Measurements from ENCODE around the gene MUC6. TPM values are rescaled to one million over a fixed set of nuclear protein-coding genes. Genes with fewer than 3 reads are reported as not detected.
"Not testable (repeated sequence)": the region's sequence is repeated elsewhere in the genome, so short reads cannot be mapped to it uniquely, and the experiment has no call there.

MUC6 gene
- polyA plus RNA-seq, 3 donors from 2014 or later: not detected

DNA sequence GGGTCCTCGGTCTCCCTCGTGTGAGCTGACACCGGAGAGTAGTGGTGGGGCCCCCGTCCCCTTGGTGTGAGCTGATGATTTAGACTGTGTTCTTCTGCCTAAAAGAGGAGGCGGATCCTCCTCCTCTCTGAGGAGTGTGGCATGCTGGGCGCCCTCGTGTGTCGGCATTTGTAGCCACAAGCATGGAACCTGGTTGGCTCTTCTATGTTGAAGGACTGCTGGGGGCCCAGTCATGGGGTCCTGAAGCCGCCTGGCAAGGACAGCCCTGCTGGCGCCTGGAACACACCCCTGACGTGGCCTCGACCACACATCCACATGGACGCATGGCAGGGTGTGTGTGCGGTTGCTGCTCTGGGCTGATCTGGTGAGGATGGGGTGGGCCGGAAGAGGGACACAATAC is 60.7 kb downstream of the MUC6 start:
- Mint-ChIP-seq H3K4me1 (peaks cover 44 to 64% of the 10 kb centered on the region in 2 donors), H3K9me3 (no peaks in the 10 kb centered on the region), H3K27me3 (ENCODE audit: low read depth in 3 of 3) (peaks cover 0 to 7% (median 0%) of the 10 kb centered on the region in 3 donors), H3K4me3 (peak overlapping the region in 2 of 5 donors; percentile 0 to 21), H3K36me3 (peaks cover 12 to 30% (median 15%) of the 10 kb centered on the region in 3 donors), H3K27ac (peak overlapping the region in 3 of 6 donors; percentile 10 to 79 (median 76))
- no peak for DNase-seq

DNA sequence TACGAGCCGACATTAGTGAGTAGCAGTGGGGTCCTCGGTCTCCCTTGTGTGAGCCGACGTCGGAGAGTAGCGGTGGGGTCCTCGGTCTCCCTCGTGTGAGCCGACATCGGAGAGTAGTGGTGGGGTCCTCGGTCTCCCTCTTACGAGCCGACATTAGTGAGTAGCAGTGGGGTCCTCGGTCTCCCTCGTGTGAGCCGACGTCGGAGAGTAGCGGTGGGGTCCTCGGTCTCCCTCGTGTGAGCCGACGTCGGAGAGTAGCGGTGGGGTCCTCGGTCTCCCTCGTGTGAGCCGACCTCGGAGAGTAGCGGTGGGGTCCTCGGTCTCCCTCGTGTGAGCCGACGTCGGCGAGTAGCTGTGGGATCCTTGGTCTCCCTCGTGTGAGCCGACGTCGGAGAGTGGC is 61.1 kb downstream of the MUC6 start:
- peaks cover 0 to 11% (median 0%) of the 10 kb centered on the region in 3 donors for H3K27me3 Mint-ChIP-seq (ENCODE audit: low read depth in 3 of 3)
- H3K27ac Mint-ChIP-seq, DNase-seq, H3K9me3 Mint-ChIP-seq, H3K4me3 Mint-ChIP-seq: not testable (repeated sequence)
- peaks cover 14 to 28% (median 16%) of the 10 kb centered on the region in 3 donors for H3K36me3 Mint-ChIP-seq
- peaks cover 45 to 64% of the 10 kb centered on the region in 2 donors for H3K4me1 Mint-ChIP-seq

- no peaks in the 10 kb centered on the region for H3K9me3 Mint-ChIP-seq
- no peak for DNase-seq
- peaks cover 2 to 12% (median 5%) of the 10 kb centered on the region in 3 donors for H3K27me3 Mint-ChIP-seq (ENCODE audit: low read depth in 3 of 3)
- H3K4me3 Mint-ChIP-seq: no peak overlapping the region
- peak overlapping the region in 1 of 6 donors; percentile 45 for H3K27ac Mint-ChIP-seq
- peaks cover 63 to 74% of the 10 kb centered on the region in 2 donors for H3K4me1 Mint-ChIP-seq
- H3K36me3 Mint-ChIP-seq: peaks cover 16 to 24% (median 18%) of the 10 kb centered on the region in 3 donors
These were observed 63.3 kb downstream of the MUC6 start for GRCh38 chr11:973237-973636.

GRCh38 chr11:972523-973211 is 63.9 kb downstream of the MUC6 start:
- peaks cover 69 to 79% of the 10 kb centered on the region in 2 donors for H3K4me1 Mint-ChIP-seq
- H3K27me3 Mint-ChIP-seq (ENCODE audit: low read depth in 3 of 3): peaks cover 2 to 12% (median 5%) of the 10 kb centered on the region in 3 donors
- no peak for DNase-seq
- no peak overlapping the region for H3K27ac Mint-ChIP-seq
- H3K36me3 Mint-ChIP-seq: peaks cover 16 to 24% (median 18%) of the 10 kb centered on the region in 3 donors
- H3K4me3 Mint-ChIP-seq: no peak overlapping the region
- no peaks in the 10 kb centered on the region for H3K9me3 Mint-ChIP-seq

DNA sequence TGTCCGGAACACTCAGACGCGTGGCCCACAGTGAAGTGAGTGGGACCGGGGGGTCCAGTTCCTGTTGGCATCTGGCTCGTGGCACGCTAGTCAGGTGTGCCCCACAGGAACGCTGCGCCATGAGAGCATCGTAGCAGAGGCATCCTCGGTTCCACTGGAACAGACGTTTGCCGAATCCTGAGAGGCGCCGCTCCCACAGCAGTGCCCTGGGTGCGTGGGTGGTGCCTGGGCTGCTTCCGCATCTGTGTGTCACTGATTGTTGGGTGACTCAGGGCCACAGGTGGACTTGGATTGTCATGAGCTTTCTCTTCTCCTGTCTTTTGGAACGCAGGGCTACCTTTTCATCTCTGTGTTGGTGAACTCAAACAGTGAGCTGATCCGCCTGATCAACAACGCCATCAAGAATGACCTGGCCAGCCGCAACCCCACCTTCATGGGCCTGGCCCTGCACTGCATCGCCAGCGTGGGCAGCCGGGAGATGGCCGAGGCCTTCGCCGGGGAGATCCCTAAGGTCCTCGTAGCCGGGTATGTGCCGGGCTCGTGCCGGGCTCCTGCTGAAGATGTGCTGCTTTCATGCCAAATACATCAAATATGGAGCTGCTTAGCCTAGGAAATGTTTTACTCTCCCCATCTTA is 64.7 kb downstream of the MUC6 start:
- Mint-ChIP-seq H3K4me3 (no peak overlapping the region), H3K27ac (peak overlapping the region in 5 of 6 donors; percentile 30 to 99 (median 89)), H3K27me3 (ENCODE audit: low read depth in 3 of 3) (peaks cover 2 to 12% (median 5%) of the 10 kb centered on the region in 3 donors), H3K36me3 (peaks cover 16 to 24% (median 18%) of the 10 kb centered on the region in 3 donors), H3K9me3 (no peaks in the 10 kb centered on the region), H3K4me1 (peaks cover 70 to 78% of the 10 kb centered on the region in 2 donors)
- DNase-seq: no peak

DNA sequence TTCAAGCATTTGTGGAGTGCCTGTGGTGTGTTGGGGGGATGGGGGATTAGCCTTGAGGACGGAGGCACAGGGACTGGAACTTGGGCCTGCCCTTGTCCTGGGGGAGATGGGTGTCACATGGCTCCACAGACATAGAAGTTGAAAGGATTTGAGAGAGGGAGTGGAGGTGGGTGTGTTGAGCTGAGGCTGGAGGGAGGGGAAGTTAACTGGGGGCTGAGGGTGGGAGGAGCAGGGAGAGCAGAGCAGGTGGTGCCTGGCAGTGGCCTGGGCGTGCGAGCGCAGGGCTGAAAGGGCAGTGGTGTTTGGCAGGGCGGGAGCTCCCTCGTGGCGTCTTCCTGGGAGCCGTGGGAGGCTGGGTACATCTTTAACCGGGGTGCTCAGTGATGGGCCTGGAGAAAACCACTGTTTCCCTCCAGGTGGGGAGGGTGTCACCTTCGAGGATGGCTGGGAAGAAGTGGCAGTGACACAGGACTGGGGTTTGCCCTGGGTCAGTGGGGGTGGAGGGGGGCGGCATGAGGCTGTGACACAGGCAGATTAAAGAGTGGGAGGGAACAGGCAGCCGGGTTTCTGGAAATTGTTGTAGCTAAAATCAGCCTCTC is 65.3 kb downstream of the MUC6 start:
- Mint-ChIP-seq H3K36me3 (peaks cover 16 to 24% (median 18%) of the 10 kb centered on the region in 3 donors), H3K27me3 (ENCODE audit: low read depth in 3 of 3) (peaks cover 2 to 17% (median 5%) of the 10 kb centered on the region in 3 donors), H3K9me3 (no peaks in the 10 kb centered on the region), H3K4me1 (peaks cover 70 to 78% of the 10 kb centered on the region in 2 donors), H3K4me3 (peak overlapping the region; percentile 65 to 79 (median 69)), H3K27ac (peak overlapping the region; percentile 86 to 99 (median 90))
- DNase-seq: no peak

DNA sequence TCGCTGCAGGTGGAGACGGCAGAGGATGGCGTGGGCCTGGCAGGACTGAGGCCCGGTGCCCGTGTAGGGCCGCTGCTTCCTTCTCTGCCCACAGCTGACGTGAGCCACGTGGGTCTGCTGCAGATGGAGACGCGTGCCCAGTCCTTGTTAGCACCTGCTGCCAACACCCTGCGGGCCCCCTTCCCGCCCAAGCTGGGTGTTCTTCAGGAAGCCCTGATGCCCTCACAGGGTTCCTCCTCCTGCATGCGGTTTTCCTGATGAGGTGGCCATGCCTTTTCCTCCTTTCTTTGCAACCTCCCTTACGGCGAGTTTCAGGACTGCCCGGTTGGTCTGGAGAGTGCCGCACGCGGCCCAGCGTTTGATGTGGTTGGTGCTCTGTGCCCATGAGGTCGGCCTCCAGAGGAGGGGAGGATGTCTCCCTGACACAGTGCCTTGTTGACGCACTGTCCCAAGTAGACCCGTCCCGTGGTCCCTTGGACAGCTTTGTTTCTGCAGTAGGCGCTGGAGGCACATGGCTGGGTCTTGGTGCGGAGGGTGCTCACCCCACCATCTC is 66.1 kb downstream of the MUC6 start:
- DNase-seq: peak; percentile 57 to 66 (median 65)
- Mint-ChIP-seq H3K27me3 (ENCODE audit: low read depth in 3 of 3) (peaks cover 5 to 18% (median 7%) of the 10 kb centered on the region in 3 donors), H3K4me3 (peak overlapping the region; percentile 65 to 79 (median 69)), H3K9me3 (no peaks in the 10 kb centered on the region), H3K27ac (peak overlapping the region; percentile 86 to 99 (median 90)), H3K36me3 (peaks cover 12 to 24% (median 15%) of the 10 kb centered on the region in 3 donors), H3K4me1 (peaks cover 72 to 79% of the 10 kb centered on the region in 2 donors)

DNA sequence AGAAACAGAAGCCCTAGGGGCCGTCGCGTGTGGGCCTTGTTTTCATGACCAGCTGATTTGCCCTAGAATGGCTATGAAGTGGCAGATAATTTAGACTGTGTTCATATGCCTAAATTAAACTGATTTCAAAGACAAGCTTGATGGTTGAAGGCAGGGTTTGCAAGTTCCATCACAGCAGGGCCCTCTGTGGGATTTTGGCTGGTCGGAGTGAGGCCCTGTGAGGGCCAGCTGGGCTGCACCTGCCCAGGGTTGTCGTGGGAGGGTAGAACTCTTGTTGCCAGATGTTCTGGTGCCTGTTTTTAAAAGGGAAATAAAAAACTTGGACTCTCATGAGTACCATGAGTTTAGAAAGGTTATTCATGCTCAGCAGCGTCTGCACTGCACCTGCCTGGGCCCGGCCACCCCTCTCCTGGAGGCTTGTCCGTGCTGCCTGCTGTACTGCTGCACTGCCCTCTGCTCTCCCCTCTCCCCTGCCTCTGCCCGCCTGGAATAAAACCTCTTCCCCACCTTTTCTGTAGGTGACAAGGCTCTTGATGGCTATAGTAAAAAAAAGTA is 66.8 kb downstream of the MUC6 start:
- H3K4me1 Mint-ChIP-seq: peaks cover 71 to 79% of the 10 kb centered on the region in 2 donors

GRCh38 chr11:968822-969221 is 67.7 kb downstream of the MUC6 start:
- Mint-ChIP-seq H3K4me1 (peaks cover 76 to 86% of the 10 kb centered on the region in 2 donors), H3K4me3 (peak overlapping the region; percentile 62 to 81 (median 79)), H3K27me3 (ENCODE audit: low read depth in 3 of 3) (peaks cover 14 to 18% (median 16%) of the 10 kb centered on the region in 3 donors), H3K9me3 (no peaks in the 10 kb centered on the region), H3K36me3 (peaks cover 8 to 26% (median 23%) of the 10 kb centered on the region in 3 donors), H3K27ac (peak overlapping the region; percentile 89 to 99 (median 94))
- peak; percentile 53 to 56 (median 55) for DNase-seq

More for the DNA sequence above, 66.8 kb downstream of the MUC6 start:
- H3K27ac Mint-ChIP-seq: peak overlapping the region; percentile 86 to 99 (median 90)
- H3K4me3 Mint-ChIP-seq: peak overlapping the region; percentile 65 to 79 (median 69)
- H3K36me3 Mint-ChIP-seq: peaks cover 8 to 18% (median 18%) of the 10 kb centered on the region in 3 donors
- peaks cover 9 to 18% (median 9%) of the 10 kb centered on the region in 3 donors for H3K27me3 Mint-ChIP-seq (ENCODE audit: low read depth in 3 of 3)
- DNase-seq: no peak
- no peaks in the 10 kb centered on the region for H3K9me3 Mint-ChIP-seq

GRCh38 chr11:967995-968751 is 68.3 kb downstream of the MUC6 start:
- Mint-ChIP-seq H3K27me3 (ENCODE audit: low read depth in 3 of 3) (peaks cover 15 to 18% (median 17%) of the 10 kb centered on the region in 3 donors), H3K9me3 (no peaks in the 10 kb centered on the region), H3K27ac (peak overlapping the region; percentile 89 to 99 (median 94)), H3K4me3 (peak overlapping the region; percentile 62 to 81 (median 79)), H3K36me3 (peaks cover 8 to 27% (median 21%) of the 10 kb centered on the region in 3 donors), H3K4me1 (peaks cover 72 to 87% of the 10 kb centered on the region in 2 donors)
- DNase-seq: peak; percentile 29 to 33 (median 30)

GRCh38 chr11:965206-965775 is 71.2 kb downstream of the MUC6 start:
- Mint-ChIP-seq H3K4me3 (peak overlapping the region in 3 of 5 donors; percentile 7 to 14 (median 9)), H3K4me1 (peaks cover 53 to 67% of the 10 kb centered on the region in 2 donors), H3K9me3 (no peaks in the 10 kb centered on the region), H3K27me3 (ENCODE audit: low read depth in 3 of 3) (peaks cover 12 to 17% (median 15%) of the 10 kb centered on the region in 3 donors), H3K27ac (peak overlapping the region; percentile 64 to 99 (median 88)), H3K36me3 (peaks cover 4 to 22% (median 11%) of the 10 kb centered on the region in 3 donors)
- DNase-seq: no peak

- Mint-ChIP-seq H3K27ac (peak overlapping the region in 1 of 6 donors; percentile 69), H3K4me3 (no peak overlapping the region), H3K27me3 (ENCODE audit: low read depth in 3 of 3) (peaks cover 10 to 16% (median 12%) of the 10 kb centered on the region in 3 donors), H3K4me1 (peaks cover 42 to 55% of the 10 kb centered on the region in 2 donors), H3K9me3 (no peaks in the 10 kb centered on the region), H3K36me3 (peaks cover 4 to 18% (median 11%) of the 10 kb centered on the region in 3 donors)
- no peak for DNase-seq
These were observed 72.7 kb downstream of the MUC6 start for GRCh38 chr11:963852-964251.
